ENCODE measurements around the gene CTU2. TPM values are rescaled to one million over a fixed set of nuclear protein-coding genes. Genes with fewer than 3 reads are reported as not detected.

The CTU2 gene
- total and polyA plus RNA-seq, 9 of the 15 experiments (the other 6 are each of a cell fraction or from before 2014, with no cell fraction given) = 1.3 to 105 (median 23.2) TPM

DNA sequence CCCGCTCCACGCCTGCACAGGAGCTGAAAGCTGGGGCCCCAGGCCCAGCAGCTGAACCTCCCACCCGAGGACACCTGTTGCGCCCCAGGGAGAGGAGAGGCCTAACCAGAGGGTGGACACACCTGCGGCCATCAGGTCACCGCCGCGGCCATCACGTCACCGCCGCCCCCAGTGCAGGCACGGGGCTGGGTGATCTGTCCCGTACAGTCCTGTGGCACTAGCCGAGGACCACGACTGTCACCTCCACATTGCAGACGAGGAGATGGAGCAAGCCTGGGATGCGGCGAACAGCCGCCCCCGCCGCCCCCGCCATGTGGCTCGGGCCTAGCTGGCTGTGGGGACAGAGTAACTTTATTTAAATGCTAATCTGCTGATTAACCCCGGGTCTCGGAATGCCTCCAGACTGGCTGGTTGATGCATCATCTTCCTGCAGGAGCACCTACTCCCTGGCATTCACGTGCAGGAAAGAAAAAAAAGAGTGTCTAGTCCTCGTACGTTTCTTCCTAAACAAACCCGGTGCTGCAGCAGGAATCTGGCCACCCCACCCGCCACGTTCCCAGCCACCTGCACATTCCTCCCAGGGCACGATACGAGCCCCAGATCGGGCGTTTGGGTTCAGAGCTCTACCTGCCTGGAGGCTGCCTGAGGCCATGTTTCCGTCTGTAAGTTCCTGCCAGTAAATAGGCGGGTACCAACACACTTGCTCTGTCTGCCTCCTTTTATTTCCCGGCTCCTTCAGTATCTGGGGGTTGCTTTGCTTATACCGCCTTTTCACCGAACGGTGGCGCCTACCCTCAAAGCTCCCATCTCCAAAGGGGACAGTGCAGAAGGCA, 48.8 kb downstream of the CTU2 start:
- POLR2A ChIA-PET = interaction anchor here (0.7 to 8.9 kb wide), 5 partner anchors 8 to 437 kb away, joined by 3 to 102 read pairs (median 4); no protein-coding TSS in a partner anchor
- in situ Hi-C loops (cut with MboI) = no loop called here
- no peak overlapping the region for H2AFZ ChIP-seq (ENCODE audit: low read depth, low read length)

More for the DNA sequence above, 48.8 kb downstream of the CTU2 start:
- Histone ChIP-seq H3K4me2 (ENCODE audit: insufficient read depth, low read length) (no peak overlapping the region), H3K9me3 (replicated peaks; ENCODE audit: control insufficient read depth, insufficient read depth, low read depth, low read length) (no peaks in the 10 kb centered on the region), H3K36me3 (ENCODE audit: control insufficient read depth, insufficient read depth, low read length) (peaks cover 92% of the 10 kb centered on the region; the same call in 2 of the 3 replicates), H3K27ac (ENCODE audit: extremely low read depth, low read depth, low read length) (no peak overlapping the region), H3K4me3 (no peak overlapping the region), H3K9me1 (ENCODE audit: control insufficient read depth, insufficient read depth, low read length) (peaks cover 24% of the 10 kb centered on the region), H3K27me3 (ENCODE audit: control insufficient read depth in 2 of 2, insufficient read depth in 2 of 2, low read length in 2 of 2) (no peaks in the 10 kb centered on the region), H3K9ac (ENCODE audit: insufficient read depth in 1 of 2, low read depth in 2 of 2, low read length in 2 of 2) (peak overlapping the region in 1 of 2 experiments; percentile 84; a peak in 1 of 4 replicates), H4K20me1 (replicated peaks; ENCODE audit: control insufficient read depth, insufficient read depth, low read length) (peaks cover 62% of the 10 kb centered on the region), H3K79me2 (ENCODE audit: control insufficient read depth, insufficient read depth, low read length) (peaks cover 92% of the 10 kb centered on the region), H3K4me1 (replicated peaks in 1 of 2; ENCODE audit: control insufficient read depth in 2 of 2, insufficient read depth in 2 of 2, low read length in 2 of 2) (peaks cover 13 to 86% of the 10 kb centered on the region in 2 experiments; a peak in 4 of 5 replicates)
- intact Hi-C loops (cut with micrococcal nuclease) = no loop called here
- BruUV-seq (replicated peaks) = no TSS peak
- DNase-seq (ENCODE audit: extremely low read depth in 1 of 4, low spot score in 3 of 4) (no peak), ATAC-seq (no peak), FAIRE-seq (no peak)
- CTCF ChIA-PET (ENCODE audit: low intra/inter-chr PET ratio) = interaction anchor here (0.7 to 1.2 kb wide), 2 partner anchors 11 to 29 kb away, joined by 3 to 5 read pairs; partner anchors contain the start of gene PIEZO1
- TF ChIP-seq FIP1L1 (IDR thresholded peaks at IDR 0.05; ENCODE audit: low read depth, low read length, poor library complexity, severe bottlenecking) (peak; percentile 19), ZNF444 (CRISPR knock-in tag; IDR thresholded peaks at IDR 0.05) (no peak), EZH2 (IDR thresholded peaks at IDR 0.05; ENCODE audit: borderline replicate concordance, low read depth, low read length) (no peak), ZNF551 (CRISPR knock-in tag; IDR thresholded peaks at IDR 0.05) (no peak), ARNT (IDR thresholded peaks at IDR 0.05) (no peak), ZFP36 (IDR thresholded peaks at IDR 0.05; ENCODE audit: low read depth, low read length, partially characterized antibody) (no peak), ZNF766 (CRISPR knock-in tag; conservative IDR thresholded peaks at IDR 0.05) (no peak), EGR1 (conservative IDR thresholded peaks at IDR 0.05) (peak; percentile 69), POLR2G (IDR thresholded peaks at IDR 0.05; ENCODE audit: low read depth, low read length) (peak; percentile 51), CBX8 (IDR thresholded peaks at IDR 0.05; ENCODE audit: borderline replicate concordance, extremely low read depth, low read depth, low read length, poor library complexity, severe bottlenecking) (no peak), HCFC1 (IDR thresholded peaks at IDR 0.05; ENCODE audit: low read depth, low read length) (no peak), NUFIP1 (IDR thresholded peaks at IDR 0.05; ENCODE audit: partially characterized antibody) (no peak), HNRNPL (IDR thresholded peaks at IDR 0.05; ENCODE audit: low read depth, low read length) (no peak)
- TF ChIP-seq, protein P1, sequence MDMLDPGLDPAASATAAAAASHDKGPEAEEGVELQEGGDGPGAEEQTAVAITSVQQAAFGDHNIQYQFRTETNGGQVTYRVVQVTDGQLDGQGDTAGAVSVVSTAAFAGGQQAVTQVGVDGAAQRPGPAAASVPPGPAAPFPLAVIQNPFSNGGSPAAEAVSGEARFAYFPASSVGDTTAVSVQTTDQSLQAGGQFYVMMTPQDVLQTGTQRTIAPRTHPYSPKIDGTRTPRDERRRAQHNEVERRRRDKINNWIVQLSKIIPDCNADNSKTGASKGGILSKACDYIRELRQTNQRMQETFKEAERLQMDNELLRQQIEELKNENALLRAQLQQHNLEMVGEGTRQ (CRISPR knock-in tag; IDR thresholded peaks at IDR 0.05) = no peak
- TF ChIP-seq, protein P2, sequence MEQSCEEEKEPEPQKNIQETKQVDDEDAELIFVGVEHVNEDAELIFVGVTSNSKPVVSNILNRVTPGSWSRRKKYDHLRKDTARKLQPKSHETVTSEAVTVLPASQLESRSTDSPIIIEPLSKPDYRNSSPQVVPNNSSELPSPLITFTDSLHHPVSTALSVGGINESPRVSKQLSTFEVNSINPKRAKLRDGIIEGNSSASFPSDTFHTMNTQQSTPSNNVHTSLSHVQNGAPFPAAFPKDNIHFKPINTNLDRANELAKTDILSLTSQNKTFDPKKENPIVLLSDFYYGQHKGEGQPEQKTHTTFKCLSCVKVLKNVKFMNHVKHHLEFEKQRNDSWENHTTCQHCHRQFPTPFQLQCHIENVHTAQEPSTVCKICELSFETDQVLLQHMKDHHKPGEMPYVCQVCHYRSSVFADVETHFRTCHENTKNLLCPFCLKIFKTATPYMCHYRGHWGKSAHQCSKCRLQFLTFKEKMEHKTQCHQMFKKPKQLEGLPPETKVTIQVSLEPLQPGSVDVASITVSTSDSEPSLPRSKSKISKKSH (CRISPR knock-in tag; IDR thresholded peaks at IDR 0.05) = no peak
- TF ChIP-seq, protein P3, sequence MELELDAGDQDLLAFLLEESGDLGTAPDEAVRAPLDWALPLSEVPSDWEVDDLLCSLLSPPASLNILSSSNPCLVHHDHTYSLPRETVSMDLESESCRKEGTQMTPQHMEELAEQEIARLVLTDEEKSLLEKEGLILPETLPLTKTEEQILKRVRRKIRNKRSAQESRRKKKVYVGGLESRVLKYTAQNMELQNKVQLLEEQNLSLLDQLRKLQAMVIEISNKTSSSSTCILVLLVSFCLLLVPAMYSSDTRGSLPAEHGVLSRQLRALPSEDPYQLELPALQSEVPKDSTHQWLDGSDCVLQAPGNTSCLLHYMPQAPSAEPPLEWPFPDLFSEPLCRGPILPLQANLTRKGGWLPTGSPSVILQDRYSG (tag; conservative IDR thresholded peaks at IDR 0.05; ENCODE audit: low read depth) = no peak
- WGBS (ENCODE audit: insufficient coverage, low coverage, missing lambda C conversion rate) = 81% methylated on average over 30 of the region's 42 CpGs
